AG04450 (cell line): ENCODE data around the gene MXRA5. TPM values are rescaled to one million over a fixed set of nuclear protein-coding genes. Genes with fewer than 3 reads are reported as not detected.
"Not testable (repeated sequence)": the region's sequence is repeated elsewhere in the genome, so short reads cannot be mapped to it uniquely, and the experiment has no call there.

Experiments
- CTCF ChIA-PET: fragments of 300-600, 350-600 bp; formaldehyde crosslinking; extraction: SDS; loops from one replicate; lab custom pipeline; 2022; ENCODE audit warnings: antibody characterized with exemption, inconsistent platforms; lab: Charles Lee
- POLR2A ChIA-PET: fragments of 350-600 bp; formaldehyde crosslinking; extraction: SDS; loops from one replicate; lab custom pipeline; 2021; ENCODE audit warnings: antibody characterized with exemption, inconsistent platforms; lab: Yijun Ruan, JAX
- DNase-seq: peaks from one replicate; pipeline ENCODE4 v3.0.0-alpha.2; 2011; ENCODE audit warnings: low read depth, low spot score
- H3K27ac ChIP-seq: one replicate; pipeline ENCODE4 v1.5.1; 2012; ENCODE audit warnings: low read depth, low read length, control low read depth
- H3K27me3 ChIP-seq: one replicate; pipeline ENCODE4 v1.6.0; 2012; ENCODE audit warnings: low read length; ENCODE audit not compliant: control insufficient read depth, insufficient read depth
- H3K4me3 ChIP-seq: 2 replicates; pipeline ENCODE4 v1.5.1; 2011; ENCODE audit warnings: mild to moderate bottlenecking, low read depth, low read length, control low read depth
- H3K9me3 ChIP-seq: 2 replicates; pipeline ENCODE4 v1.5.1; 2012; ENCODE audit warnings: low read length; ENCODE audit not compliant: control insufficient read depth, insufficient read depth
- CTCF ChIP-seq: IDR thresholded peaks from 2 replicates; pipeline ENCODE4 v1.5.1; 2011; ENCODE audit warnings: low read depth, low read length, control low read depth, inconsistent platforms
- polyA plus RNA-seq: library from polyadenylated mRNA; depleted of rRNA; stranded (reverse); fragments of >200 nt; gene quantifications from 2 replicates; pipeline ENCODE4 v1.2.3, GENCODE V29; 2011

MXRA5 gene
- polyA plus RNA-seq, 1 experiment, result 26.3 TPM

- Histone ChIP-seq H3K27ac (no peak overlapping the region), H3K27me3 (no peaks in the 10 kb centered on the region), H3K4me3 (no peak overlapping the region), H3K9me3 (no peaks in the 10 kb centered on the region; the same call in 1 of the 2 replicates)
- POLR2A ChIA-PET, result interaction anchor here (0.6 kb wide), 1 partner anchor 157 kb away, joined by 5 read pairs; no protein-coding TSS in a partner anchor
- no peak for TF ChIP-seq CTCF
- no peak for DNase-seq
- CTCF ChIA-PET, result no interaction called here
These were observed 65.7 kb downstream of the MXRA5 start for GRCh38 chrX:3280706-3281105.

GRCh38 chrX:3273668-3274067 is 72.8 kb downstream of the MXRA5 start:
- DNase-seq, H3K4me3 ChIP-seq, CTCF ChIA-PET, H3K27me3 ChIP-seq, H3K9me3 ChIP-seq, POLR2A ChIA-PET, H3K27ac ChIP-seq: not testable (repeated sequence)

GRCh38 chrX:3271834-3272186 is 74.6 kb downstream of the MXRA5 start:
- H3K9me3 ChIP-seq, result no peaks in the 10 kb centered on the region
- no peaks in the 10 kb centered on the region for H3K27me3 ChIP-seq
- no peak for TF ChIP-seq CTCF
- POLR2A ChIA-PET, result interaction anchor here (0.7 to 1.2 kb wide), 2 partner anchors 232 to 277 kb away, joined by 3 to 5 read pairs; no protein-coding TSS in a partner anchor
- DNase-seq, result no peak
- CTCF ChIA-PET, result no interaction called here
- H3K27ac ChIP-seq, result peak overlapping the region; percentile 68
- no peak overlapping the region for H3K4me3 ChIP-seq

GRCh38 chrX:3271183-3271833 is 75.1 kb downstream of the MXRA5 start:
- peak overlapping the region; percentile 68 for H3K27ac ChIP-seq
- H3K27me3 ChIP-seq, result no peaks in the 10 kb centered on the region
- no peak for DNase-seq
- ChIA-PET POLR2A (interaction anchor here (0.6 to 1.2 kb wide), 3 partner anchors 153 to 278 kb away, joined by 3 to 5 read pairs (median 3); no protein-coding TSS in a partner anchor), CTCF (no interaction called here)
- no peaks in the 10 kb centered on the region for H3K9me3 ChIP-seq
- no peak overlapping the region for H3K4me3 ChIP-seq
- TF ChIP-seq CTCF, result no peak

- POLR2A ChIA-PET, result no interaction called here
- DNase-seq, result no peak
- no peak for TF ChIP-seq CTCF
- H3K4me3 ChIP-seq, result no peak overlapping the region
- no peaks in the 10 kb centered on the region for H3K9me3 ChIP-seq
- CTCF ChIA-PET, result interaction anchor here (1.0 kb wide), 1 partner anchor 280 kb away, joined by 3 read pairs; no protein-coding TSS in a partner anchor
- H3K27ac ChIP-seq, result no peak overlapping the region
- H3K27me3 ChIP-seq, result no peaks in the 10 kb centered on the region
These were observed 77.6 kb downstream of the MXRA5 start for GRCh38 chrX:3268829-3269228.
